ENCODE measurements around the gene LRATD1.

Gene LRATD1

DNA sequence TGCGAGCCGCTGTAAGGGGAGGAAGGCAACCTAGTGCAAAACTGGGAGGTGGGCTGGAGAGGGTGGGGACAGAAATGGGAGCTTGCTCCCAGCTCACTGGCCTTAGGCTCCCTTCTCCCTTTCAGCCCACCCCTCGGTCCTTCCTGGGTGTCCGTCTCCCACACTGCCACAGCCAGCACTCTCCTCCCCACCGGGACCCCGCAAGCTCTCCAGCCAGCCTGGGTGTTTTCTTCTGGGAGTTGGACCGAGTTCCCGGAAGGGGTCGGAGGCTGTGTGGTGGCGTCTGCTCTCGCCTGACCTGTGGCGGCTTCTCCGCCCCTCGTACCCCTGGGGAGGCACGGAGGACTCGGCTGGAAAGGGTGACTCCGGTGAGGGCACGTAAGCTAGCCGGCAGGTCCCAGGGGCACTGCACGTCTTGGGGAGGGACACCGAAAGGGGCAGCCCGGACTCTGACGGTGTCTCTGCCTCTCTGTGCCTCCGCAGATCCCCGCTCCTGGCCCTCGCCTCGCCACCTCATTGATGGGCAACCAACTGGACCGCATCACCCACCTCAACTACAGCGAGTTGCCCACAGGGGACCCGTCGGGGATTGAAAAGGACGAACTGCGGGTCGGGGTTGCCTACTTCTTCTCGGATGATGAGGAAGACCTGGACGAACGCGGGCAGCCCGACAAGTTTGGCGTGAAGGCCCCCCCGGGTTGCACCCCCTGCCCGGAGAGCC is 1.1 kb downstream of the LRATD1 start:
- DNase-seq, result no peak

DNA sequence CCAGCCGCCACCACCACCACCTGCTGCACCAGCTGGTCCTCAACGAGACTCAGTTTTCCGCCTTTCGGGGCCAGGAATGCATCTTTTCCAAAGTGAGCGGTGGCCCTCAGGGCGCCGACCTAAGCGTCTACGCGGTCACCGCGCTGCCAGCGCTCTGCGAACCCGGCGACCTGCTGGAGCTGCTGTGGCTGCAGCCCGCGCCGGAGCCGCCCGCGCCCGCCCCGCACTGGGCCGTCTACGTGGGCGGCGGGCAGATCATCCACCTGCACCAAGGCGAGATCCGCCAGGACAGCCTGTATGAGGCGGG is 1.6 kb downstream of the LRATD1 start:
- no peak for DNase-seq

DNA sequence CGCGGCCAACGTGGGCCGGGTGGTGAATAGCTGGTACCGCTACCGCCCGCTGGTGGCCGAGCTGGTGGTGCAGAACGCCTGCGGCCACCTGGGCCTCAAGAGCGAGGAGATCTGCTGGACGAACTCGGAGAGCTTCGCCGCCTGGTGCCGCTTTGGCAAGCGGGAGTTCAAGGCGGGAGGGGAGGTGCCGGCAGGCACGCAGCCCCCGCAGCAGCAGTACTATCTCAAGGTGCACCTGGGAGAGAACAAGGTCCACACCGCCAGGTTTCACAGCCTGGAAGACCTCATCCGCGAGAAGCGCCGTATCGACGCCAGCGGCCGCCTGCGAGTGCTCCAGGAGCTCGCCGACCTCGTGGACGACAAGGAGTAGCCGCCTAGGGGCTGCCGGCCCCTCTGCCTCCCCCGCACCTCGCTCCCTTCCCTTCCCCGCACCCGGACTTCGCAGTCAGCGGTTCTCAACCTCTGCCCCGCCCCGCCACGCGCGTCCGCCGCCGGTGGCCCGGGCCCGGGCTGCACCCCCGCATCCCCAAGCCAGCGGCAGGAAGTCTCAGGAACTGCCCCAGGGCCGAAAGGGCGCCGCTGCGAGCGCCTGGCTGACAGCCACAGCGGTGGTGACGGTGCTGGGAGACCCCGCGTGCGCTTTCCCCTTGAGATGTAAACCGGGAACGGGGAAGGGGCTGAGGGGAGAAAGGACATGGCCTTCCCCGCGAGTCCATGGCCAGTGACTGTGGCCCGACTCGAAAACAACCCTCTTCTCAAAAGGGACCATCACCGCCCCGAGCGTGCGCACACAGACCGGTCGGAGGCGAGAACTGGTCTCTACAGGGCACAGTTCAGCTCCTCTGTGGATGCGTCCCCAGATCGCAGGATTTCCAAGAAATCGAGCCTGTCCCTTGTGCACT is 2.2 kb downstream of the LRATD1 start:
- DNase-seq, result peak; percentile 23

DNA sequence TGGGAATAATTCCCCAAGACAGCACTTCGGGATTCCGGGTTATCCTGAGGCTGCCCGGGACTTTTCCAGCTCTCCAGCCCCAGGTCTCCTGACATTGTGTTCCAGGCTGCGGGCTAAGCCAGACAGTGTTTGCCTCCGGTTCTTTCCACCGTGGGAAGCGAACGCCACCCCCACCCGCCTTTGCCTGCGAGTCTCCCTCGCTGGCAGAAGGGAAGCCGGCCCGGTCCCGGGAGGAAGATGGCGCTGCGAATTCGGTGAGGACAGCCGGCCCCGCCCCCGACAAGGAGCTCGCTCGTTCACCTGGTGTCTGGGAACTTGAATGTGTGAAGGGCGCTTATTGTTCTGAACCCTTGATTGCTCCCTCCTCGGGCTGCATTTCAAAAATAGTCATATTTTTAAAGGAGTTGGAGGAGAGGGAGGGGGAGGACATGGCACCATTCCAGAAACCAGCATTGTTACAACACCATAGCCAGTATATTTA is 2.9 kb downstream of the LRATD1 start:
- no peak for DNase-seq

DNA sequence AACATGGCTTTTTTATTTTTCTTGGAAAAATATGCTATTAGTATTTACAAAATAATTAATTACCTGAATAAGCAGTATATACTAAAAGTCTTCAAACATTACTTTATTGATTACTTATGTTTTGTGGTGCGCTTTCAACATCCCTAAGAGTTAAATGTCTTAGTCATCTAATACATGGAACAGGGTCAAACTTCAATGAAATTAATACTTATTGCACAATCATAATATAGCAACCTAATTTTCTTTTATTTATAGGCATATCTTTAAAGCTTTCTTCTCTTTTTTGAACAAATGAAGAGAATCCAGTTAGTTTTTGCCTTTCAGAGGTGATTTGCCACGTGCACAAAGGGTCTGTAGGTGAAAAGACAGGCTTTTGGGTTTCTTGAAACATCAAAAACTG is 6.0 kb downstream of the LRATD1 start:
- DNase-seq, result no peak

DNA sequence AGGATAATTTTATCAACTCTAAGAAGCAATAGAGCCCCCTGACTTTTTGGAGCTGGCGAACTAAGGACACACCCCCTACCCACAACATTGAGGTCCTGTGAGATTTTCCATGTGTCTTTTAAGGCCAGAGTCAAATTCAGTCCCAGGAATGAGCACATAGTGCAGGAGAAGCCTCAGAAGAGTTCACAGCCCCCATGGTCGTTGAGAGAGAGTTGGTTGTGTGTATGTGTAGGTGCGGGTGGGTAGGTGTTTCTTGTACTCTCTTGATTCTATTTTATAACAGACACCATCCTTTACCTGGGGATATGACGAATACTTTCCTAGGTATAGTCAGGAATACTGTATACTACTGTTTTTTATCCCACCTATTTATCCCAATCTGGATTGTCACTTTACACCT is 8.6 kb downstream of the LRATD1 start:
- no peak for DNase-seq

DNA sequence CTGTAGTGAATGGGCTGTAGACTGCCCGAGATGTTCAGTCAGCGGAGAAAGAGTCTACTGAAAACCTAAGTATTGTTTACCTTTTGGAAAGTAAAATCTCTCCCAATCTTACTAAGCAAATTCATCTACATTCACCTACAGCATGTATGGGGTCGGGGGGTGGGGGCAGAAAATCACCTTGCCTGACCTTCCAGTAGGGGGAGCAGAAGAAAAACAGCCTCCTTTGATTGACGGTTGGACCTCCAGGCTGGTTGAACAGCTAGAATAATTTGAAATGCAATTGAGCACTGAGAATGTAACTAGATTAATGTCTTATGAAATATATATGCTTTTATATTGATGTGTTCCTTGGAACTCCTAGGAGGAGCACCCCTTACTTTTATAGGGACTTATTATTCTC is 10.0 kb downstream of the LRATD1 start:
- no peak for DNase-seq

DNA sequence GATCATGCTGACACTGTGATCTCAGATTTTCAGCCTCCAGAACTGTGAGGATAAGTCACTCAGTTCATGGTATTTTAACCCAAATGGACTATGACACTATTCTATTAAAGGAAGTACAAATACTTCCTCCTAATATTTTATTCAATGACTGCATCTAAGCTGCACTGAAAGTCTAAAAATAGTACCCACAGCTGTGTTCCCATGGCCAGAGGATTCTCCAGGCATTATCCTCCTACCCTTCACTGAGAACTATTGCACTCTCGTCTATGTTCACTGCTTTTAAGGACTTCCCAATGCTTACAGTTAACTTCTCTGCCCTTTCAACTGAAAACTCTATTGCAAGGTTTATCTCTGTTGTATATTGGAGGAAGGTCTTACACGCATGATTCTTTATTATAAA is 15.2 kb downstream of the LRATD1 start:
- no peak for DNase-seq

DNA sequence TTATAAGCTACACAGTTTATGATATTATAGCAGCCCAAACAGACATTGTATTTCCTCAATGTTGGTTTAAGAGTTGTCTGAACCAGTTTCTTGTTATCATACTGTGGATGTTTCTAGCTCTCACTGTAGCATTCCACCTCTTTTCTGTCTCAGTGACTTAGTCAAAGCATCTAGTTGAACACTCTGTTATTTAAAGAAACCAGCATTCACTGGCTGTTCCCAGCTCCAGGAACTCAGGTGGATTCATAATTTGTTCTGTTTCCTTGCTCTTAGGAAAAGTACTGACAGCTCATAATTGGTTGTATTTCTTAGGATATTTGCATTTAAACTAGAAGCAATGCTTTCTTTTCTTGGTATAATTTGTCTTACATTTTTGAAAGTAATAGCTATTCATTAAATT is 17.5 kb downstream of the LRATD1 start:
- DNase-seq, result no peak

DNA sequence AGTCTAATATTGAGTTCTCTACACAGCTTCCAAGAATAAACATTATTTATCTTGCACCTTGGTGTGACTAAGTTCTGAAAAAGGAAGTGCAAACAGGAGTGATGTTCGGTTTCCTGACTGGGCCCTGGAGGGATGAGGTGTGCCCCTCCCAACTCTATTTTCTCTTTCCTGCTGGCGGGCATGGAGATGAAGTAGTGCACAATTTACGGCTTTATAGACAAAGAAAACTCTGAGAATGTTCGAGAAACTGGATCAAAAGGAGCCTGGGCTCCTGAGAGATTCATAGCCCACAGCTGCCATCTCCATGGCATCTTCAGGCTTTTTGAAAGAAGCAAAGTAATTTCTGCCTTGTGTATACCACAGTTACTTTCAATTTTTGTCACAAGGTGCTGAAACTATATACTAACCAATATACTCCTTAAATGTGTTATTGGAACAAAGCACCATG is 22.3 kb downstream of the LRATD1 start:
- DNase-seq, result peak; percentile 56

DNA sequence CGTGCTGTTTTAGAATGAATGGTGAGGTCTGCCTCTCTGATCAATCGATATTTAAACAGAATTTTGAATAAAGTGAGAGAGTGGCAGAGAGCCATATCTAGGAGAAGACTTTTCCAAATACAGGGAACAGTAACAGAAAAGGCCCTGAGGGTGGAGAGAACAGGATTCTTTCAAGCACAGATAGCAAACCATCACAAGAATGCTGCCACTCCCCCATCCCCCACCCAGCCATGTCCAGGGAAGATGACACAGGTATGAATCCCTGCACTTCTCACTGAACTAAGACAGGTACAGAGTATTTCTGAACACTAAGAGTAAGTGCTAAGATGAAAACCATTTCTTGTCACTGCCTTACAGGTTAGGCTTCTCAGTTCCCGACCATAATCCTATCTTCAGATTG is 23.6 kb downstream of the LRATD1 start:
- no peak for DNase-seq

DNA sequence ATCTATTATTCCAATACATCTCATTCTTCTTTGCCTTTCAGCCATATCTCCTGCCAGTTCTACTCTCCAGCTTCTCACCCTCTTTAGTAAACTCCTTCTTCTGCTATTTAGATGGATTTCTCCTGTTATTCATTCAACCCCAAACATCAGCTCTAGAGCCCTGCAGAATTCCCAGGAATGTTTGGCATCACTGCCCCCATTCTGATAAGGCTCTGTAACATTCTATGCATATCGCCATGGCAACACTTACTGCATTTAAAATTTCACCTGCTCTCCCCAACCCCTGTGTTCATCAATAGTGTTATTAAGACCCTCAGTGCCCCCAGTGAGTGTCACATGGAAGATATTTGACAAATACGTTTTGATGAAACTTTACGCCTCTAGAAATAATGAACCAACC is 28.6 kb downstream of the LRATD1 start:
- DNase-seq, result no peak

DNA sequence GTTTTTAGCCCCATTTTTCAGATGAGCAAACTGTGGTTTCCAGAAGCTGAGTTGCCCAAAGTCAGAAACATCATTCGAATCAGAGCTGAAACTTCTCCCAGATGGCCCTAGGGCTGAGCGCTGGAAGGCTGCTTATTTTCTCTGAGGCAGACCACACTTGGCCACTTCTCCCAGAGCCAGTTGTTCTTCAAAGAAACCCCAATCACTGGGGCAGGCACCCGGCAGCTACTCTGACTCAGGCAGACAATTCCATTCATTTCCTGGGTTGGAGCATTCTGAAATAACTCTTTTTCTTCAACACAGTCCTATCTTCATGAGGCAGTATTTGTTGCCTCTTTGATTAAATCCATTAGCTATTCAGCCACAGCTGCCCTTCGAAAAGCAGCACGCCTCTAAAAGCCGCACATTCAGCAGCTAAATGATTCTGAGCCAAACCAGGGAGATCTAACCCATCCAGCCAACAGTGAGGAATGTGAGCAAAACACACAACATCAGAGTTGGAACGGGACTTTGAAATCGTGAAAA is 40.9 kb downstream of the LRATD1 start:
- no peak for DNase-seq

DNA sequence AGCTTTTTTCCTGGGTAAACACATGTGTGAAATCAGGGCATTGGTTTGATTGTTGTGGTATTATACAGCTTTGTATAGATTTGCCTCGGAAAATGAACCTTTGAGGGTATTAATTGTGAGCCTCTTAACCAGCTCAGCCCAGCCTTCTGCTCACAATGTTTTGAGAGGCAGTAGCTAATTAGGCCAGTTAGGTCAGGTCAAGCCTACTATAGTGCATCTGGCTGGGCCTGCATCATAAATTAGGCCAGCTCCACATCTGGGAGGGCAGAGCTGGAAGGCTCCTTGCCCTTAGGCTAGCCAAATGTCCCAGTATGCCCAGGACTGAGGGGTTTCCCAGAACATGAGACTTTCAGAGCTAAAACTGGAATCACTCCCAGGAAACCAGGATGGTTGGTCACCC is 43.0 kb downstream of the LRATD1 start:
- DNase-seq, result no peak

DNA sequence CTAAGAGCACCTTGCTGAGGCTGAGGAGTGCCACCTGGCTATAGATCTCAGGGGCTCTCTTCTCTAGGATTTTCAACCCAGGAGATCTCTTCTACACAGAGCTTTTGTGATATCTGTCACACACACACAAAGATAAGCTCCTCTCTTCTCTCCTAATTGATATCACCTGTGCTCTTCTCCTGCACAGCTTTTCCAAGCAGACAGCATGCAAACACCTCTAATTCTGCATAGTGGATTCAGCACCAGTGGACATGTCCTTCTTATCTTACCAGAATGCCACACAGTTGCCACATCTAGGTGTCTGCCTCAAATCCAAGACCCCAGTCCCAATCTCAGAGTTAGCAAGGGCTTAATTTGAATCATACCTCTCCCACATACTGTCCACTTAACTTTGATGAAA is 43.9 kb downstream of the LRATD1 start:
- no peak for DNase-seq

DNA sequence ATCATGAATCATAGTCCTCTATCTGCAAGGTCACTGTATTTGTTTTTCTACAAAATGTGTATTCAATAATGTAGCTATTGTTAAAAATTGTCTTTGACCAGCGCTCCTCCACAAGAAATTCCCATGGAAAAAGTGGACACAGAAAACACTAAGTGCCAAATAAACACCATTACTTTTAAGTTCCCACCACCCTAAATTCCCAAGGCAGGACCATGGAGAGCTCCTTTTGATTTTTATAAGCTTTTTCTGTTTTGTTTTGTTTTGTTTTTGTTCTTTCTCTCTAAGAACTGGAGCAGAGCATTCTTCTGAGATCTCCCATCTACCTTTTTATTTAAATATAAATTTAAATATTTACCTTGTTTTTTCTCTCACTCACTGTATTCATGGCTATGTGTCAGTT is 44.5 kb downstream of the LRATD1 start:
- DNase-seq, result no peak

DNA sequence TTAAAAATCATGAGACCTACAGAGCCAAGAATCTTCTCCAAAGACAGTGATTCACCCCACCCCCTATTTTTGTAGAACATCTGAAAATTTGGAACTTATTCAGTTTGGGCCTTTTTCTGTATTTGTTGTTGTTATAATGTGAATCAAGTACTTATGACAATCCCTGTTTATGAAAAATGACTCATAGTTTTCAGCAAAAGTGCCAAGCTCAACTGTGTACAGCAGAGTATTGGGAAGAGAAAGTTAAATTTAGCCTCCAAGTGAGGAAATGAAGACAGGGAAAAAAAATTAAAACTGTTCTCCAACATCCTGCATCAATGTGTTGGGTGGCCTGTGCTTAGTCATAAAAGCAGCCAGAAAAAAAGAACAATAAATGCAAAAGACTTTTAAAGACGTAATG is 46.2 kb downstream of the LRATD1 start:
- no peak for DNase-seq

DNA sequence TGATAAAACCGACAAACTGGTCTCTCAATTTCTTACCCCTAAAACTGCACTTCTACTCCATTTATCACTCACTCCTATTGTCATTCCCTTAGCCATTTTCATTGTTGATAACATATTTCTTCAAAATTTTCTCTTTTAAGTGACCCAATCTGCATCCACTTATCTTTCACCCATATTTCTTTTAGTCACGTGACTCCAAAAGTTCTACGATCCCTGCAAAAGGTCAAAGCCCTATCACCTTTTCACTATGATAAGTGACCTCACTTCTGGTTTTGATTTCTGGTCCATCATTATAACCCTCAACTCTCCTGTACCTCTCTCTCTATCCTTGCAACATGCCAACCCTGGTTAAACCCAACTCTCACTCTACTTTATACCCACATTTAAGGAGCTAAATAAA is 49.1 kb downstream of the LRATD1 start:
- DNase-seq, result no peak

Data from activated CD4-positive, alpha-beta T cell treated with anti-CD3 and anti-CD28 coated beads, Interleukin-2, amount 50 U/mL, for 16 hours (primary cell).